Fibroblast of skin of back (primary cell): Measurements from ENCODE around the gene COL6A2.
A peak's percentile ranks its signal among the peaks of the same experiment; 100 is the strongest.
"Not testable (repeated sequence)": the region's sequence is repeated elsewhere in the genome, so short reads cannot be mapped to it uniquely, and the experiment has no call there.

ENCODE experiments used
- DNase-seq: peaks from one replicate; pipeline ENCODE4 v3.0.0-alpha.2; 2013

COL6A2 gene

GRCh38 chr21:46061063-46061462 is 36.8 kb upstream of the COL6A2 start:
- DNase-seq = no peak

GRCh38 chr21:46061518-46061917 is 36.4 kb upstream of the COL6A2 start:
- DNase-seq = no peak

- DNase-seq = no peak
Observed at GRCh38 chr21:46061950-46062349, 36.0 kb upstream of the COL6A2 start.

- no peak for DNase-seq
Observed at GRCh38 chr21:46062471-46063211, 35.3 kb upstream of the COL6A2 start.

- no peak for DNase-seq
Observed at GRCh38 chr21:46063227-46063626, 34.7 kb upstream of the COL6A2 start.

GRCh38 chr21:46063734-46064680 is 33.9 kb upstream of the COL6A2 start:
- DNase-seq = no peak

GRCh38 chr21:46064870-46065214 is 33.1 kb upstream of the COL6A2 start:
- DNase-seq = no peak

GRCh38 chr21:46065215-46065913 is 32.5 kb upstream of the COL6A2 start:
- peak; percentile 84 for DNase-seq

- peak; percentile 60 for DNase-seq
Observed at GRCh38 chr21:46065914-46066551, 31.9 kb upstream of the COL6A2 start.

GRCh38 chr21:46066591-46067331 is 31.2 kb upstream of the COL6A2 start:
- DNase-seq = peak; percentile 74

- DNase-seq = no peak
Observed at GRCh38 chr21:46067505-46068201, 30.3 kb upstream of the COL6A2 start.

GRCh38 chr21:46068516-46069079 is 29.3 kb upstream of the COL6A2 start:
- DNase-seq = no peak

- no peak for DNase-seq
Observed at GRCh38 chr21:46069166-46069565, 28.7 kb upstream of the COL6A2 start.

- DNase-seq = no peak
Observed at GRCh38 chr21:46069719-46070279, 28.1 kb upstream of the COL6A2 start.

GRCh38 chr21:46071082-46071481 is 26.8 kb upstream of the COL6A2 start:
- DNase-seq = no peak

- not testable (repeated sequence) for DNase-seq
Observed at GRCh38 chr21:46076724-46077123, 21.2 kb upstream of the COL6A2 start.

- no peak for DNase-seq
Observed at GRCh38 chr21:46077674-46078101, 20.2 kb upstream of the COL6A2 start.

GRCh38 chr21:46078322-46078977 is 19.5 kb upstream of the COL6A2 start:
- DNase-seq = peak; percentile 78

GRCh38 chr21:46078978-46079351 is 18.9 kb upstream of the COL6A2 start:
- no peak for DNase-seq
